Activated naive CD8-positive, alpha-beta T cell treated with anti-CD3 and anti-CD28 coated beads, Interleukin-2, amount 50 U/mL, for 24 hours (primary cell): ENCODE data around the gene DCLK2.
A peak's percentile ranks its signal among the peaks of the same experiment; 100 is the strongest.
"Not testable (repeated sequence)": the region's sequence is repeated elsewhere in the genome, so short reads cannot be mapped to it uniquely, and the experiment has no call there.

Source experiments
- ATAC-seq: fragments of 150-1000 bp; cut with Tn5 transposase; one replicate; pipeline ENCODE4 v1.10.0; 2021
- DNase-seq: peaks from one replicate; pipeline ENCODE4 v3.0.0; 2021
- H3K27ac Mint-ChIP-seq: one replicate; pipeline ENCODE4 v1.8.0; 2021; ENCODE audit warnings: mild to moderate bottlenecking, mixed read lengths
- H3K27me3 Mint-ChIP-seq: one replicate; pipeline ENCODE4 v1.8.0; 2021; ENCODE audit warnings: mixed read lengths
- H3K36me3 Mint-ChIP-seq: one replicate; pipeline ENCODE4 v1.8.0; 2021; ENCODE audit warnings: low read depth, mixed read lengths
- H3K4me1 Mint-ChIP-seq: one replicate; pipeline ENCODE4 v1.8.0; 2021; ENCODE audit warnings: mixed read lengths
- H3K4me3 Mint-ChIP-seq: one replicate; pipeline ENCODE4 v1.8.0; 2021; ENCODE audit warnings: mild to moderate bottlenecking, moderate library complexity, mixed read lengths
- H3K9me3 Mint-ChIP-seq: one replicate; pipeline ENCODE4 v1.8.0; 2021; ENCODE audit warnings: mixed read lengths

Gene DCLK2

DNA sequence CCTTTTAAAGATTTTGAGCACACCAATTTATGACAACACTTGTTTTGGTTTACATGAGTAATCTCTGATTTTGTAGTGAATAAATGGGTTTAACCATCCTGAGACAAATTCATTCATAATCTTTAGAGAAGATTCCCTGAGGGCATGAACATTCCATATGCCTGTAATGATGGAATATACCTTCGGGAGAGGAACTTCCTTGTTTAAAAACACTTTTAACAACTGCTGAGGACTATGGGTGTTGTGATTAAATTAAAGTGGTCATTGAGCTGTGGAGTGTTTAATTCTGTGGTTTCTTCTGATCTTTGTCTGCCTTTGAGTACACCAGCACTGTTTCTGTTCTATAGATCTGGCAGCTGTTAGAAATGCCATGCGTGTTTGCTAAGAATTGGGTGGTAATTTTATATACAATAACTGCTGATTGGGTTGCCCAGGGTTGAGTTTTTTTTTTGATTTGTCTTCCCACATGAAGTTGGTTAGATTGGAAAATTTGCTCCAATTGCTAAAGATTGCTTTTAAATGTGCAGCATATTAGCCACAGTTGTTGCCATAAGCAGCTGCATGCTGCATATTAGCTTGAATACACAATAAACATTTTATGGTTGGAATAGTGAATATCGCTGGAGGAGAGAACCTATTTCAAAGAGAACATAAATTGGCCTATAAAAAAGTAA, 86.8 kb downstream of the DCLK2 start:
- Mint-ChIP-seq H3K9me3 (no peaks in the 10 kb centered on the region), H3K27me3 (peaks cover 2% of the 10 kb centered on the region), H3K27ac (no peak overlapping the region), H3K36me3 (no peaks in the 10 kb centered on the region), H3K4me3 (no peak overlapping the region), H3K4me1 (no peaks in the 10 kb centered on the region)
- ATAC-seq (no peak), DNase-seq (no peak)

GRCh38 chr4:150167054-150167453, 88.8 kb downstream of the DCLK2 start:
- Mint-ChIP-seq H3K4me1 (no peaks in the 10 kb centered on the region), H3K4me3 (no peak overlapping the region)
- no peak for ATAC-seq

GRCh38 chr4:150173432-150173861, 95.2 kb downstream of the DCLK2 start:
- no peak overlapping the region for H3K27ac Mint-ChIP-seq

More at GRCh38 chr4:150167054-150167453, 88.8 kb downstream of the DCLK2 start:
- no peaks in the 10 kb centered on the region for H3K36me3 Mint-ChIP-seq
- H3K27ac Mint-ChIP-seq: no peak overlapping the region
- peaks cover 2% of the 10 kb centered on the region for H3K27me3 Mint-ChIP-seq
- H3K9me3 Mint-ChIP-seq: no peaks in the 10 kb centered on the region
- DNase-seq: no peak

GRCh38 chr4:150173982-150174398, 95.7 kb downstream of the DCLK2 start:
- no peak overlapping the region for H3K27ac Mint-ChIP-seq
- no peaks in the 10 kb centered on the region for H3K36me3 Mint-ChIP-seq
- no peak overlapping the region for H3K4me3 Mint-ChIP-seq
- no peaks in the 10 kb centered on the region for H3K4me1 Mint-ChIP-seq
- no peaks in the 10 kb centered on the region for H3K9me3 Mint-ChIP-seq
- ATAC-seq (no peak), DNase-seq (no peak)
- no peaks in the 10 kb centered on the region for H3K27me3 Mint-ChIP-seq

More at GRCh38 chr4:150173432-150173861, 95.2 kb downstream of the DCLK2 start:
- no peaks in the 10 kb centered on the region for H3K27me3 Mint-ChIP-seq
- no peak overlapping the region for H3K4me3 Mint-ChIP-seq
- no peak for DNase-seq
- no peak for ATAC-seq
- H3K9me3 Mint-ChIP-seq: no peaks in the 10 kb centered on the region
- no peaks in the 10 kb centered on the region for H3K36me3 Mint-ChIP-seq
- H3K4me1 Mint-ChIP-seq: no peaks in the 10 kb centered on the region

DNA sequence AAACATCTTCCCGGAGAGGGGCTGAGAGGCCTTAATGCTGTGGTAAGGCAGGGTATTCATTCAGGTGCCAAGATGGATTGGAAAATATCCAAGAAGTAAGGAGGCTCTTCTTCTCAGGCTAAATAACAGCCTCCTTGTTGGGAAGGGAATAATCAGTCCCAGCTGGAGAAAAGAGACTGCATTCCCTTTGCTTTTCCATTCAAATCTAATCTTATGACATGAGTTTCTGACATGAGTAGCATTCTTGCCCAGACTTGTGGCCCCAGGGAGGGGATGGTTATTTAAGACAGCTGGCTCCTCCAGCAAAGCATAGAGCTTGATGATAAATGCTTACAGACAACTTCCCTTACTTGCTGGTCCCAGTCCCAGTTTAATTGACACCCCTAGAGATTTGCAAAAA, 98.3 kb downstream of the DCLK2 start:
- H3K4me1 Mint-ChIP-seq: no peaks in the 10 kb centered on the region
- no peak for ATAC-seq
- no peaks in the 10 kb centered on the region for H3K9me3 Mint-ChIP-seq
- no peak overlapping the region for H3K4me3 Mint-ChIP-seq
- no peak overlapping the region for H3K27ac Mint-ChIP-seq
- H3K27me3 Mint-ChIP-seq: no peaks in the 10 kb centered on the region
- no peak for DNase-seq
- no peaks in the 10 kb centered on the region for H3K36me3 Mint-ChIP-seq

- H3K4me1 Mint-ChIP-seq: no peaks in the 10 kb centered on the region
- no peak overlapping the region for H3K4me3 Mint-ChIP-seq
- H3K36me3 Mint-ChIP-seq: no peaks in the 10 kb centered on the region
- H3K27ac Mint-ChIP-seq: no peak overlapping the region
- H3K27me3 Mint-ChIP-seq: no peaks in the 10 kb centered on the region
- no peak for ATAC-seq
- DNase-seq: no peak
- no peaks in the 10 kb centered on the region for H3K9me3 Mint-ChIP-seq
These were observed 99.9 kb downstream of the DCLK2 start for GRCh38 chr4:150178161-150178560.

GRCh38 chr4:150181536-150181935, 103.3 kb downstream of the DCLK2 start:
- H3K27ac Mint-ChIP-seq: no peak overlapping the region
- no peak for DNase-seq
- no peak for ATAC-seq
- H3K4me3 Mint-ChIP-seq: no peak overlapping the region
- no peaks in the 10 kb centered on the region for H3K9me3 Mint-ChIP-seq
- H3K27me3 Mint-ChIP-seq: peaks cover 2% of the 10 kb centered on the region
- H3K36me3 Mint-ChIP-seq: no peaks in the 10 kb centered on the region
- no peaks in the 10 kb centered on the region for H3K4me1 Mint-ChIP-seq

DNA sequence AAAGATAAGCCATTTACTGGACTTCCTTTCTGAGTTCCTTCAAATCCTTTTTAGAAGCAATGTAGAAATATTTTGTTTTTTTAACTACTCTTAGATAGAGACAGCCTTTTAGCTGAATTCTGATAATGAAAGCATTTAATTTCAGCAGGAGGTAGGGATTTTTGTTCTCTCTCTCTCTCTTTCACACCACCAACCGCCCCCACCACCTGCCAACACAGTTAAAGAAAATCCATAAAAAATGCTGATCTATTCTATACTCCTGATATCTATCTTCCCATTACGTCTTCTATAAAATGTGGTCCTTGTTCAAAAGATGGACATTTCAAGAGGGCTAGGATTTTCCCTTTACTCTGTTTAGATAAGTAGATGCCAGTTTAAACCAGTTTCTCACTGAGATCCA, 104.5 kb downstream of the DCLK2 start:
- H3K9me3 Mint-ChIP-seq: no peaks in the 10 kb centered on the region
- peaks cover 4% of the 10 kb centered on the region for H3K27me3 Mint-ChIP-seq
- H3K27ac Mint-ChIP-seq: no peak overlapping the region
- H3K4me1 Mint-ChIP-seq: no peaks in the 10 kb centered on the region
- DNase-seq: no peak
- H3K36me3 Mint-ChIP-seq: no peaks in the 10 kb centered on the region
- no peak for ATAC-seq
- H3K4me3 Mint-ChIP-seq: no peak overlapping the region

- peak; percentile 40 for ATAC-seq
- H3K27me3 Mint-ChIP-seq, H3K4me1 Mint-ChIP-seq: not testable (repeated sequence)
These were observed 106.8 kb downstream of the DCLK2 start for GRCh38 chr4:150185033-150185432.

GRCh38 chr4:150192986-150193385, 114.7 kb downstream of the DCLK2 start:
- Mint-ChIP-seq H3K4me1 (no peaks in the 10 kb centered on the region), H3K27ac (no peak overlapping the region), H3K9me3 (no peaks in the 10 kb centered on the region), H3K27me3 (peaks cover 2% of the 10 kb centered on the region), H3K36me3 (no peaks in the 10 kb centered on the region), H3K4me3 (no peak overlapping the region)
- DNase-seq (no peak), ATAC-seq (no peak)

More at GRCh38 chr4:150185033-150185432, 106.8 kb downstream of the DCLK2 start:
- H3K4me3 Mint-ChIP-seq, H3K27ac Mint-ChIP-seq, DNase-seq, H3K9me3 Mint-ChIP-seq, H3K36me3 Mint-ChIP-seq: not testable (repeated sequence)

- not testable (repeated sequence) for ATAC-seq, DNase-seq, H3K36me3 Mint-ChIP-seq, H3K4me3 Mint-ChIP-seq, H3K4me1 Mint-ChIP-seq, H3K27ac Mint-ChIP-seq, H3K9me3 Mint-ChIP-seq, H3K27me3 Mint-ChIP-seq
These were observed 119.0 kb downstream of the DCLK2 start for GRCh38 chr4:150197256-150197655.

DNA sequence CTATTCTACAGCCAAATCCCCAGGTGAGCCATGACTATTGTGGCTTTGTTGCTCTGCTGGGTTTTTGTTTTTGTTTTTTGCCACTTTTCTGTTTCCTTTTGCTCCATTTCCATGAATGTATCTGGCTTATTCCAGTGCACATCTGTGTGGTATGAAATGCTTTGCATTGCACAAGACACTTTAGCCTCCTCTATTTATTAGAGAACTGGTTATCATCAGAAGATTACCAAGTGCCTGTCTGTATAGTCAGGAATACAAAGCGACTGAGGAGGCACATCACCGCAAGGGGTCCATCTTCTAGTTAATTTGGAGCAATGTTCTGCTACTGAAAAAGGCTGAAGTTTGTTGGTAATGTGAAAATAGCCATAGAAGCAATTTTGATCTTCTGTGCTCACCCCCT, 120.8 kb downstream of the DCLK2 start:
- no peak for DNase-seq
- H3K4me3 Mint-ChIP-seq: no peak overlapping the region
- H3K27ac Mint-ChIP-seq: no peak overlapping the region
- ATAC-seq: no peak
- H3K27me3 Mint-ChIP-seq: peaks cover 4% of the 10 kb centered on the region
- no peaks in the 10 kb centered on the region for H3K9me3 Mint-ChIP-seq
- no peaks in the 10 kb centered on the region for H3K4me1 Mint-ChIP-seq
- no peaks in the 10 kb centered on the region for H3K36me3 Mint-ChIP-seq

- ATAC-seq: no peak
- peaks cover 6% of the 10 kb centered on the region for H3K27me3 Mint-ChIP-seq
- DNase-seq: no peak
- H3K27ac Mint-ChIP-seq: no peak overlapping the region
- H3K36me3 Mint-ChIP-seq: no peaks in the 10 kb centered on the region
- H3K4me3 Mint-ChIP-seq: no peak overlapping the region
- no peaks in the 10 kb centered on the region for H3K4me1 Mint-ChIP-seq
- no peaks in the 10 kb centered on the region for H3K9me3 Mint-ChIP-seq
These were observed 126.8 kb downstream of the DCLK2 start for GRCh38 chr4:150205016-150205415.

GRCh38 chr4:150206265-150206664, 128.0 kb downstream of the DCLK2 start:
- Mint-ChIP-seq H3K36me3 (no peaks in the 10 kb centered on the region), H3K9me3 (no peaks in the 10 kb centered on the region), H3K27ac (no peak overlapping the region), H3K4me3 (no peak overlapping the region), H3K27me3 (peaks cover 6% of the 10 kb centered on the region), H3K4me1 (no peaks in the 10 kb centered on the region)
- no peak for DNase-seq
- no peak for ATAC-seq

DNA sequence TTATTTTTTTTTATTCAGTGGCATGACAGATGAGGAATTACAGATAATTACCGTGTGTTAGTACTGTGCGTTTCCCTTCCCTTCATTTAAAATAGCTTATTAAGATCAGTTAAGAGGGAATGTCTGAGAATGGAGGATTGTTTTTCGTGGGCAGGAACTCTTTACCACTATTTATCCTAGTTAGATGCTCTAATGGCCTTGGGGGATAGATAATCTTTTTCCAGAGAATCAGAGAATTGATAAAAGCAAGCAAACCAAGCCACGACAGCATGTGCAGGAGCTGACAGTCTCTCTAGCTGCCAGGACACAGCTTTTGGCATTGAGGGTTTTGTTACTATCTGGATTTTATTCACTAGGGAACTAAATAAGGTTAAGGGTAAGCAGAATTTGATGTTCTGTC, 128.7 kb downstream of the DCLK2 start:
- no peaks in the 10 kb centered on the region for H3K9me3 Mint-ChIP-seq
- DNase-seq (no peak), ATAC-seq (no peak)
- no peaks in the 10 kb centered on the region for H3K4me1 Mint-ChIP-seq
- no peak overlapping the region for H3K27ac Mint-ChIP-seq
- H3K36me3 Mint-ChIP-seq: no peaks in the 10 kb centered on the region
- H3K27me3 Mint-ChIP-seq: peaks cover 9% of the 10 kb centered on the region
- H3K4me3 Mint-ChIP-seq: no peak overlapping the region

GRCh38 chr4:150207871-150208270, 129.6 kb downstream of the DCLK2 start:
- Mint-ChIP-seq H3K36me3 (no peaks in the 10 kb centered on the region), H3K27ac (no peak overlapping the region), H3K4me3 (no peak overlapping the region), H3K4me1 (no peaks in the 10 kb centered on the region), H3K27me3 (peaks cover 9% of the 10 kb centered on the region), H3K9me3 (no peaks in the 10 kb centered on the region)
- ATAC-seq: no peak
- no peak for DNase-seq
